ENCODE data around the gene ANKRD40. TPM values are rescaled to one million over a fixed set of nuclear protein-coding genes. Genes with fewer than 3 reads are reported as not detected.

ANKRD40 gene
- total RNA-seq, 1 donor from 2014 or later, result 62.0 TPM

- H3K27ac Mint-ChIP-seq (ENCODE audit: unreplicated experiment), result no peak overlapping the region
- H3K4me1 Mint-ChIP-seq, result peaks cover 12% of the 10 kb centered on the region
- H3K9me3 Mint-ChIP-seq, result no peaks in the 10 kb centered on the region
- H3K4me3 Mint-ChIP-seq, result no peak overlapping the region
- TF ChIP-seq, protein P1, sequence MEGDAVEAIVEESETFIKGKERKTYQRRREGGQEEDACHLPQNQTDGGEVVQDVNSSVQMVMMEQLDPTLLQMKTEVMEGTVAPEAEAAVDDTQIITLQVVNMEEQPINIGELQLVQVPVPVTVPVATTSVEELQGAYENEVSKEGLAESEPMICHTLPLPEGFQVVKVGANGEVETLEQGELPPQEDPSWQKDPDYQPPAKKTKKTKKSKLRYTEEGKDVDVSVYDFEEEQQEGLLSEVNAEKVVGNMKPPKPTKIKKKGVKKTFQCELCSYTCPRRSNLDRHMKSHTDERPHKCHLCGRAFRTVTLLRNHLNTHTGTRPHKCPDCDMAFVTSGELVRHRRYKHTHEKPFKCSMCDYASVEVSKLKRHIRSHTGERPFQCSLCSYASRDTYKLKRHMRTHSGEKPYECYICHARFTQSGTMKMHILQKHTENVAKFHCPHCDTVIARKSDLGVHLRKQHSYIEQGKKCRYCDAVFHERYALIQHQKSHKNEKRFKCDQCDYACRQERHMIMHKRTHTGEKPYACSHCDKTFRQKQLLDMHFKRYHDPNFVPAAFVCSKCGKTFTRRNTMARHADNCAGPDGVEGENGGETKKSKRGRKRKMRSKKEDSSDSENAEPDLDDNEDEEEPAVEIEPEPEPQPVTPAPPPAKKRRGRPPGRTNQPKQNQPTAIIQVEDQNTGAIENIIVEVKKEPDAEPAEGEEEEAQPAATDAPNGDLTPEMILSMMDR (conservative IDR thresholded peaks at IDR 0.05), result no peak
- no peak for DNase-seq (ENCODE audit: low read depth, low spot score)
- peaks cover 14% of the 10 kb centered on the region for H3K36me3 Mint-ChIP-seq (ENCODE audit: low read depth)
- no peaks in the 10 kb centered on the region for H3K27me3 Mint-ChIP-seq (ENCODE audit: low read depth)
These were observed 11.3 kb downstream of the ANKRD40 start for GRCh38 chr17:50696365-50696879.

- no peaks in the 10 kb centered on the region for H3K9me3 Mint-ChIP-seq
- H3K4me3 Mint-ChIP-seq, result no peak overlapping the region
- H3K36me3 Mint-ChIP-seq (ENCODE audit: low read depth), result peaks cover 10% of the 10 kb centered on the region
- H3K27ac Mint-ChIP-seq (ENCODE audit: unreplicated experiment), result no peak overlapping the region
- H3K27me3 Mint-ChIP-seq (ENCODE audit: low read depth), result no peaks in the 10 kb centered on the region
- H3K4me1 Mint-ChIP-seq, result peaks cover 37% of the 10 kb centered on the region
- TF ChIP-seq, protein P1 (conservative IDR thresholded peaks at IDR 0.05), result no peak
- DNase-seq (ENCODE audit: low read depth, low spot score), result no peak
These were observed 14.6 kb downstream of the ANKRD40 start for GRCh38 chr17:50693036-50693682.

DNA sequence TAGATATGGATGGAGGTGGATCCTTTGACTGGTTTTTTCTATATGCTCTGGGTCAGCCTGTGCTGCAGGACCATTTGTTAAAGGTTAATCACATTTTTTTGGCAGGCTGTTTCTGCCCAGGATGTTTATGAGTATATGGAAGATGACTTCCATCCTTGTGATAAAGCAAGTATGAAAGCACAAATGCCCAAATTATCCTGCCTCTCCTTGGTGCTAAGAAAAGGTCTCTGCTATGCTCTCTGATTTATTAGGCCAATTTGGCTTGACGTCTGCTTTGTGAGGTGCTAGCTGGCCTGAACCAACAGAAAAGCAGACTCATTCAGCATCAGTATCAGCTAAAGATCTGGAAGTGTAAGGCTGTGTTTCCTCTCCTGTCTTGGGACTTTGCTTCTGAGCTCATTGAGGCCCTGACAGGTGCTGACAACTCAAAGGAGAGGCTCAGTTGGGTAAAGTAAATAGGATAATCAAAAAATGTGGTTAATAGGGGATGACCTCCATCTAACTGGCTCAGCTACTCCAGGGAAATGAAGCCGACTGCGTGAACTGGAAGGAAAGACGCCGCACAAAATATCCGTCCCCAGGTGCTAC lies 15.2 kb downstream of the ANKRD40 start:
- Mint-ChIP-seq H3K4me3 (no peak overlapping the region), H3K27me3 (ENCODE audit: low read depth) (no peaks in the 10 kb centered on the region), H3K4me1 (peaks cover 37% of the 10 kb centered on the region), H3K27ac (ENCODE audit: unreplicated experiment) (no peak overlapping the region), H3K36me3 (ENCODE audit: low read depth) (peaks cover 10% of the 10 kb centered on the region), H3K9me3 (no peaks in the 10 kb centered on the region)
- TF ChIP-seq, protein P1 (conservative IDR thresholded peaks at IDR 0.05), result no peak
- no peak for DNase-seq (ENCODE audit: low read depth, low spot score)

DNA sequence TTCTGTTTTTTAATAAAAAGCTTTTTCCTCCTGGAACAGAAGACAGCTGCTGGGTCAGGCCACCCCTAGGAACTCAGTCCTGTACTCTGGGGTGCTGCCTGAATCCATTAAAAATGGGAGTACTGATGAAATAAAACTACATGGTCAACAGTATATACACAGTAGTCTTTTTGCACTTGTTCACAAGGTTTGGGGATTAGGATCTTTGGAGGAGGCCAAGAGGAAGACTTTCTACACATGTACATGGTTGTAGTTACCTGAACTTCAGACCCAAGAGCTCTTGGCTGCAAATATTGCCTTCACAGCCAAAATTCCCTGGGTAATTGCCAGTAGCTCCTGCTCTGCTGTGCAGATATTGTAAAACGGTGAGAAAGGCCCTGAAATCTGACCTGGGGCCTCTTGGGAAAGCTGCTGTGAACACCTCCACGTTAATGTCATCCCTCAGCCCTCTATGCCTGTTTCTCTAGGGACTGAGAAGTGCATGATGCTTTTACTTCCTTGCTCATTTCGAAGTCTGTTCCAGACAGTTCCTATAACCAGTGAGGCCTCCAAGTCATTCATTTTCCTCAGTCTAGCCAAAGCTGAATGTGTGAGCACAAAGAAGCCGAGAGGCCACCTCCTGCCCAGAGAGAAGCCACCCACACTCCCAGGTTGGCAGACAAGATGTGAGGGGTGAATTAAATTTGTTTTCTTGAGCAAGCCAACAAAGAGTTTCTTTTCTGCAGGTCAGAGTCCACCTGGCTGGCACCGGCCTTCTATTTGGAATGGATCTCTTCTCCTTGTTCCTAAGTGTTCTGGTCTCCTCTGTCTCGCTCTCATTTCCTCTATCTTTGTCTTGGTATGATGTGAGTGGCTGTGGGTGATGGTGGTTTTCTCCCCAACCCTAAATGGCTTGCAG lies 15.9 kb downstream of the ANKRD40 start:
- no peak for DNase-seq (ENCODE audit: low read depth, low spot score)
- no peaks in the 10 kb centered on the region for H3K9me3 Mint-ChIP-seq
- peaks cover 41% of the 10 kb centered on the region for H3K4me1 Mint-ChIP-seq
- H3K4me3 Mint-ChIP-seq, result peak overlapping the region; percentile 14
- H3K27ac Mint-ChIP-seq (ENCODE audit: unreplicated experiment), result no peak overlapping the region
- TF ChIP-seq, protein P1 (conservative IDR thresholded peaks at IDR 0.05), result no peak
- no peaks in the 10 kb centered on the region for H3K27me3 Mint-ChIP-seq (ENCODE audit: low read depth)
- peaks cover 6% of the 10 kb centered on the region for H3K36me3 Mint-ChIP-seq (ENCODE audit: low read depth)

DNA sequence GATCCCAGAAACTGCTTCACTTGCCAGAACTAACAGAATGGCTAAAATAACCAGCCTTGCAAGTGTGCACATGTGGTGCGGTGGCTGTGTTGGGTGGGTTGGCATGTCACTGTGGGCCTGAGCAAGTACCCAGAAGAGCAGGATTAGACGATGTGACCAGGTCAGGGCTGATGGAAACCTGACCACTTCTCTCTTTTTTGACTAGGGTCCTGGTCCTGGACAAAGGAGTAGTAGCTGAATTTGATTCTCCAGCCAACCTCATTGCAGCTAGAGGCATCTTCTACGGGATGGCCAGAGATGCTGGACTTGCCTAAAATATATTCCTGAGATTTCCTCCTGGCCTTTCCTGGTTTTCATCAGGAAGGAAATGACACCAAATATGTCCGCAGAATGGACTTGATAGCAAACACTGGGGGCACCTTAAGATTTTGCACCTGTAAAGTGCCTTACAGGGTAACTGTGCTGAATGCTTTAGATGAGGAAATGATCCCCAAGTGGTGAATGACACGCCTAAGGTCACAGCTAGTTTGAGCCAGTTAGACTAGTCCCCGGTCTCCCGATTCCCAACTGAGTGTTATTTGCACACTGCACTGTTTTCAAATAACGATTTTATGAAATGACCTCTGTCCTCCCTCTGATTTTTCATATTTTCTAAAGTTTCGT lies 16.7 kb downstream of the ANKRD40 start:
- Mint-ChIP-seq H3K4me3 (peak overlapping the region; percentile 14), H3K9me3 (no peaks in the 10 kb centered on the region), H3K27ac (ENCODE audit: unreplicated experiment) (peak overlapping the region; percentile 24), H3K27me3 (ENCODE audit: low read depth) (no peaks in the 10 kb centered on the region), H3K36me3 (ENCODE audit: low read depth) (peaks cover 6% of the 10 kb centered on the region), H3K4me1 (peaks cover 47% of the 10 kb centered on the region)
- DNase-seq (ENCODE audit: low read depth, low spot score), result no peak
- TF ChIP-seq, protein P1 (conservative IDR thresholded peaks at IDR 0.05), result no peak

Measured in neural crest cell (in vitro differentiated cells).